Daoy (cell line): ENCODE results near the gene RBM19. TPM values are rescaled to one million over a fixed set of nuclear protein-coding genes. Genes with fewer than 3 reads are reported as not detected.

Experiments
- DNase-seq: peaks from one replicate; pipeline ENCODE4 v3.0.0-alpha.2; 2015; ENCODE audit warnings: low read depth
- total RNA-seq: library from RNA; depleted of rRNA; stranded (reverse); fragments of >200 nt; shearing (Covaris generic); gene quantifications from 2 replicates; pipeline ENCODE4 v1.2.3, GENCODE V29; 2014

Gene RBM19
- total RNA-seq, 1 experiment from 2014 or later: 26.3 TPM

DNA sequence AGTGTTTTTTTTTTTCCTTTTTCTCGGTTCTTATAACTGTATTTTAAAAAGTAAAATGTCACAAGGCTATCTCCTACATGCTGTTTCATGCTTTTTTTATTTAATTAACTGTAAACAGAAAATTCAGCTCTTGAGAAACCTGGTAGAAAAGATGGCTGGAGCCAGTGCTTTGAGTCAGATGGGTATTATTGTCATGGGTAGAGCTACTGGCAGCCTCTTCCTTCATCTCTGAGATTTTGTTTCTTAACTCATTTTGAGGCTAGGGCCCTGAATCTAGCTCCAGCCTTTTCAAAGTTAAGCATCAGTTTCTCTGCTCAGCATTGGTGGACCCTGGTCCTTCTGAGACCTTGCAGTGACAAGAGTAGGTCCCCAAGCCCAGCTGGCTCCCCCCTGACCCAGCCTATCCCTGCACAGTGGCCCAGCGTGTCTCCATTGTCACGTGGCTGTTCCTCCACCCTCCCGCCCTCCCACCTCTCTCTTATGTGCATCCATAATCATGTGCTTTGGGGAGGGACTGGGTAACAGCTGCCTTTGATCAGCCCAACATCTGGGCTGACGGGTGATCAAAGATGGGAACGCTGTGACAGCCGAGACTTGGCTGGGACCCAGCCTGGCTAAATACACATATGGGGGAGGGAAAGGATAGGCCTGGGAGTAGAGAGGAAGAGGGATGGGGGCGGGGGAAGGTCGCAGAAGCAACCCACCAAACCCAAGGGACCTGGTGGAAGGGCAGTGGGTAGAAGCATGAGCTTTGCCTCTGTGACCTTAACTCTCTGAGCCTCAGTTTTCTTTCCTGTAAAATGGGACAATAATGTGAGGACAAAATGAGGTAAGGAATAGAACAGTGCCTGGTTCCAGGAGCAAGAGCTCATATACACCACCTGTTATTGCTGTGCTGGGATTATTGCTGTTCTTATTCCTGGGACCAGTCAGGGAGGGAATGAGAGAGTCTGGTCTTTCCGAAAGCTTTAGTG, 24.4 kb upstream of the RBM19 start:
- no peak for DNase-seq

GRCh38 chr12:113988976-113989375, 22.9 kb upstream of the RBM19 start:
- no peak for DNase-seq

GRCh38 chr12:113988064-113988451, 21.9 kb upstream of the RBM19 start:
- DNase-seq: no peak

DNA sequence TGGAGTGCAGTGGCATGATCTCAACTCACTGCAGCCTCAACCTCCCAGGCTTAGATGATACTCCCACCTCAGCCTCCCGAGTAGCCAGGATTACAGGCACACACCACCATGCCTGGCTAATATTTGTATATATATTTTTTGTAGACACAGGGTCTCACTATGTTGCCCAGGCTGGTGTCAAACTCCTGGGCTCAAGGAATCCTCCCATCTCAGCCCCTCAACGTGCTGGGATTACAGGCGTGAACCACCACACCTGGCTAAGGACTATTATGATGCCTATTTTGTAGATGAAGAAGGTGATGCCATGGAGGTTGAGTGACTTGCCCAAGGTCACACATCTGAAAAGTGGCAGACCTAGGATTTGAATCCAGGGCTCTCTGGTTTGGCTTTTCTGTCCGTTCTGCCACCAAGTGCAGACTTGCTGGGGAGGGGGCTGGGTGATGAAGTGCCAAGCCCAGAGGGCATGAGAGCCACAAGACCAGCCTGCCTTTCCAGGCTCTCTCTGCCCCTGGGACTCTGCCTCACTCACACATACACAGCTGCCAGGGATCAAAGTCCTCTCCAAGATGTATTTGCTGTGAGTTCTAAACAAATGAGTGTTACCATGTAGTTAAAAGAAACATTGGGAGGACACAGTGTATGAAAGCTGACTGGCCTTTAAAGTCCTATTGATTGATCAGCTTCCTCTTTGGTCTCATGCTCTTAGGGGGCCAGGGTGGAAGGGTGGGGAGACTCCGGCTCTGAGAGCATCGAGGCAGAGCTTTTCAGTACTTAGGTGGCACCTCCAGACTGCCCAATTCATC, 21.3 kb upstream of the RBM19 start:
- DNase-seq: no peak

DNA sequence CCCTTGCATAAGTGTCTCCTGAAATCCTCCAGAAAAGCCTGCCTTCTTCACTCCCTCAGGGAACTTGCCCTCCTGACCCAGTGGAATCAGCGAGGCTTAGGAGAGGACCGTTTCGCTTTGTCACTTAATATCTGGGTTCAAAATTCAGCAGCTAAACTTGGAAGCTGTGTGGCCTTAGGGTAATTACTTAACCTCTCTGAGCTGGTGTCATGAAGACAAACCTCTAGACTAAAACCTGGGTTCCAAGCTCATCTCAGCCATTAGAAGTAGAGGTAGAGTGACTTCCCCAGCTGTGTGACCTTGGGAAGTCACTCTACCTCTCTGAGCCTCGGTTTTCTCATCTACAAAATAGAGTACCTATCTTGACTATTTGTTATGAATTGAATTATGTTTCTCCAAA, 18.3 kb upstream of the RBM19 start:
- DNase-seq: no peak

GRCh38 chr12:113983777-113984448, 17.8 kb upstream of the RBM19 start:
- DNase-seq: no peak

DNA sequence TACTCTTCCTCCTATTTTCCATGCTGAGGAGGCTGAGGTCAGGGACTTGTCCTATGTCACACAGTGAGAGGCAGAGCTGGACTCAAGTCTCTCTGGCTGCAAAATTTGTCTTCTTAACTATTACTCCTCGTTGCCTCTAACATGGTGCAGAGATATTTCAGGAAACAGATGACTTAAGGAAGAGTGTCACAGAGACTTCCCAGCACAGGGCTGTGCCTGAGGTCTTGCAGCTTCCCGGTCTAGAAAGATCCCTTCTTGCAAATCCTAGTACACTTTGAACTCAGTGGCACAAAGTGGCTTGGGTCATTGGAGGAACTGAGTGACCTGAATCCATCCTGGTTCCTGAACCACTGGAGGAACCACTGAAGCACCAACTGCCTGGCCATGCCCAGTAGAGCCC, 17.1 kb upstream of the RBM19 start:
- DNase-seq: no peak

DNA sequence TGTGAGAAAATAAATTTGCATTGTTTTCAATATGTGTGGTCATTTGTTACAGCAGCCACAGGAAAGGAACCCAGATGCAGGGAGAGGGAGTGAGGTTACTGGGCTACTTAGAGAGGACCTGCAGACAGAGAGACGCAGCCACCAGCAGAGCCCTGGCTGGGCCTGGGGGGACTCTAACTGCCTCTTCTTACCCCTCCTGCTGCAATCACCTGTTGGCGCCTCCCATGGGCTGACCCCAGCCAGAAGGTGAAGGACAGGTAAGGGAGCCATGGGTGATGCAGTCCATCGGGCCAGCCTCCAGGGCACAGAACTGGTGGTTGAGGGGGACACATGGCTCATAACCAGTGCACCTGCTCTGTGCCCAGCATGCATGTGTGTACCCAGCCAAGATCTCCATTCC, 15.8 kb upstream of the RBM19 start:
- no peak for DNase-seq

DNA sequence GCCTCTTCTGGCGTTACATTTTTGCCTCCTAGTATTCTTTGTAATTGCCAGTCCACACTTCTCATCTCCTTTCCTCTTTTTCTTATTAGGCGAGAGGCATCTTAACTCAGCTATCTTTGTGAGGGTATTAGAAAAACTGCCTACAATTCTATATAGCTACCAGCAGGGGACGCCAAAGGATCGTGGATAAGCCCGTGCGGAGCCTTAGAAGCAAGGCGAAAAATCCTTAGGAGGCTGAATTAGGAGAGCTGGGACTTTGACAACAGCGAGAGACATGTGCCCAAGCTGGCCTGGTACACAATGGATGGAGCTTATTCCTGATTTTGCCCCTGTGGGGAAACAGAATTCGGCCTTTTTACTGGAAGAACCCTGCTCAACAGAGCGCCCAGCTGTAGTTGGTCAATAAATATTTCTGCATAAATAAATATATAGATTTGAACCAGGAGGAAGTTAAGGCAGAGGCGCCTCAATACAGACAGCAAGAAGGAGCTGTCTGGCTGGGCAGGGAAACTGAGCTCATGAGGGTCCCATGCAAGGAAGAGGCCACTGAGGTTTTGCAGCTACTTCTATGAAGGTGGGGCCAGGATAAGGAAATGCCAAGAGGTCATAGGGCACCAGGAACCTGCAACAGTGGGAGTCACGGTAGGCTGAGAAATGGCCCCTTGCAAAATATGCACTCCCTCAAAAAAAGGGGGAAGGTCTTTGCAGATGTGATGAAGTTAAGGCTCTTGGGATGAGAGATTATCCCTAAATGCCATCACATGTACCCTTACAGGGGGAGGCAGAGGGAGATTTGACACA, 14.6 kb upstream of the RBM19 start:
- peak; percentile 78 for DNase-seq

GRCh38 chr12:113980054-113980453, 13.9 kb upstream of the RBM19 start:
- no peak for DNase-seq

- DNase-seq: no peak
Measured at GRCh38 chr12:113978080-113978479, 12.0 kb upstream of the RBM19 start.

GRCh38 chr12:113974006-113974405, 7.9 kb upstream of the RBM19 start:
- no peak for DNase-seq

DNA sequence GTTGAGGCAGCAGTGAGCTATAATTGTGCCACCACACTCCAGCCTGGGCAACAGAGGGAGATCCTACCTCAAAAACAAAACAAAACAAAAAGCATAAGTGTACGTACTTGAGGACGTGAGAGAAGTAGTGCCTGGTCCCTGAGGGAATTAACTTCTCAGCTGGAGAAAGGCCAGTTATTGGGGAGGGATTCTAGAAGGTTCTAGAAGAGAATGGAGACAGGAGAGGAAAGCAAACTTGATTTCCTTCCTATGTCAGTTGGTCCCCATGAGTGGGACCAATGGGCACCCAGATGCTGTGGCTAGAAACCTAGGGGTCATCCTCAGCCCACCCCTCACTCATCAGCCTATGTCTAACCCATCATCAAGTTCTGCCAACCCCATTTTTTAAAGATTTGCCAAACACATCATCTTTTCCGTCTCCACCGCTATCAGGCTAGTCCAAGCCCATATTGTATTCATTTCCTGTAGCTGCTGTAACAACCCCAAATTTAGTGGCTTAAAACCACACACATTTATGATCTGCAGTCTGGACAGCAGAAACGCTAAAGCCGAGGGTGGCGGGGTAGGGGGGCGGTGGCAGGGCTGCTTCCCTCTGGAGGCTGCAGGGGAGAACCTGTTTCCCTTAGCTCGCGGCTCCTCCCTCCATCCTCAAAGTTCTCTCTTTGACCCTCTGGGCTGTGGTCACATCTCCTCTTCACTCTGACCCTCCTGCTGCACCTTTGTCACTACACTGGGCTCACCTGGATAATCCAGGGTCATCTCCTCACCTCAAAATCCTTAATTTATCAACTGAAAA, 7.2 kb upstream of the RBM19 start:
- no peak for DNase-seq

GRCh38 chr12:113971392-113971791, 5.3 kb upstream of the RBM19 start:
- DNase-seq: no peak

DNA sequence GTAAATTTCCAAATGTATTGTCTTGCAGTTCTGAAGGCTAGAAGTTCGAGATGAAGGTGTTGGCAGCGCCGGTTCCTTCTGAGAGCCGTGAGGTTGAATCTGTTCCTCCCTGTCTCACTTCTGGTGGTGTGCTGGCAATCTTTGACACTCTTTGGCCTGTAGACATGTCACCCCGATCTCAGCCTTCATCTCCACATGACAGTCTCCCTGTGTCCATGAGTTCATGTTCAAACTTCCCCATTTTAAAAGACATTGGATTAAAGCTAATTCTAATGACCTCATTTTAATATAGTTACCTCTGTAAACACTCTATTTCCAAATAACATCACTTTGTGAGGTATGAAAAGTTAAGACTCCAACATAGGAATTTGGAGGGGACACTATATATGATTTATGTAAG, 4.1 kb upstream of the RBM19 start:
- no peak for DNase-seq

DNA sequence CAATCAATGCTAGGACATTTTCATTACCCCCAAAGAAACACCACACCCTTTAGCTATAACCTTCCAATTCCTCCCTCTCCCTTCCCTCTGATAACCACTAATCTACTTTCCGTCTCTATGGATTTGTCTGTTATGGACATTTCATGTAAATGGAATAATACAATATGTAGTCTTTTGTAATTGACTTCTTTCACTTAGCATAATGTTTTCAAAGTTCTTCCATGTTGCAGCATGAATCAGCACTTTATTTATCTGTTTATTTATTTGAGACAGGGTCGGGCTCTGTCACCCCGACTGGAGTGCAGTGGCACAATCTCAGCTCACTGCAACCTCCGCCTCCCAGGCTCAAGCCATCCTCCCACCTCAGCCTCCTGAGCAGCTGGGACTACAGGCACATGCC, 1.2 kb upstream of the RBM19 start:
- no peak for DNase-seq

GRCh38 chr12:113962733-113963132, 3.4 kb downstream of the RBM19 start:
- DNase-seq: no peak

- DNase-seq: peak; percentile 50
Measured at GRCh38 chr12:113961921-113962710, 4.0 kb downstream of the RBM19 start.

DNA sequence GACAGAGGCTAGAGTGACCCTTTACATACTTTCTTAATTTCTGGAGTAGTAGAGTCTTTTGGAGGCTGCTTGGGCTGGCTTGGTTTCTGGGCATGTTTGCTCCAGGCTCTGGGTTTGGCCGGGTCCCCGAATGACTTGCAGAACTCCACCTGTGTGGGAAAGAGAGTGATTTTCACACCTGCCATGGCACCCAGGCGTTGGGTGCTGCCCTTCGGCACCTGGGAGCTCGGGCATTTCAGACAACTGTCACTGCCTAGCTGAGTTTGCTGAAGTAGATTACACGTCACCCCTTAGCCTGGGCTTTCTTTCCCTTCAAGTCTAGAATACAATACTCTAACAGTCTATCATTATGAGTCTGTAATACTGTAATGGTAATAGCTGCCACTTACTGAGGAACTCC, 6.1 kb downstream of the RBM19 start:
- DNase-seq: no peak

GRCh38 chr12:113959096-113959495, 7.0 kb downstream of the RBM19 start:
- no peak for DNase-seq
